Measurements from ENCODE around the gene CYP2D6. TPM values are rescaled to one million over a fixed set of nuclear protein-coding genes. Genes with fewer than 3 reads are reported as not detected.
A peak's percentile ranks its signal among the peaks of the same experiment; 100 is the strongest.
"Not testable (repeated sequence)": the region's sequence is repeated elsewhere in the genome, so short reads cannot be mapped to it uniquely, and the experiment has no call there.

The CYP2D6 gene
- total and polyA plus RNA-seq, 2 of the 8 experiments (the other 6 are each of a cell fraction or from before 2014, with no cell fraction given), result 0.93 to 1.7 TPM

- H2AFZ ChIP-seq (ENCODE audit: low read length); H3K4me2 ChIP-seq (ENCODE audit: insufficient read depth in 1 of 2, low read depth in 2 of 2, low read length in 2 of 2); H3K56ac ChIP-seq (replicated peaks; ENCODE audit: insufficient read length, low read depth, low read length); H2BK15ac ChIP-seq (ENCODE audit: low read length); H3K23me2 ChIP-seq (ENCODE audit: low read depth, low read length); H3K36me3 ChIP-seq (ENCODE audit: control insufficient read depth in 2 of 4, insufficient read depth in 4 of 4, low read length in 3 of 4); H4K20me1 ChIP-seq (replicated peaks in 1 of 2; ENCODE audit: control insufficient read depth in 1 of 2, insufficient read depth in 2 of 2, low read length in 2 of 2); H3K14ac ChIP-seq (ENCODE audit: insufficient read length); DNase-seq (ENCODE audit: low read depth in 1 of 2, low spot score in 2 of 2); H3K27me3 ChIP-seq (replicated peaks in 1 of 4; ENCODE audit: control insufficient read depth in 3 of 4, extremely low read depth in 1 of 4, insufficient read depth in 3 of 4, low read length in 3 of 4); H3K9ac ChIP-seq (replicated peaks in 1 of 4; ENCODE audit: extremely low read depth in 1 of 4, low read depth in 3 of 4, low read length in 3 of 4); H3K23ac ChIP-seq (ENCODE audit: insufficient read length); H3K79me2 ChIP-seq (ENCODE audit: control insufficient read depth in 1 of 2, insufficient read depth in 2 of 2, low read length in 2 of 2); H4K91ac ChIP-seq (replicated peaks; ENCODE audit: insufficient read length, low read length); H3K27ac ChIP-seq (ENCODE audit: low read depth, low read length); H2BK120ac ChIP-seq (replicated peaks; ENCODE audit: low read depth, low read length); H3K4me1 ChIP-seq (replicated peaks in 1 of 4; ENCODE audit: control insufficient read depth in 3 of 4, insufficient read depth in 4 of 4, low read length in 3 of 4); H3K18ac ChIP-seq (ENCODE audit: extremely low read depth, low read length); H4K8ac ChIP-seq (ENCODE audit: extremely low read depth, insufficient read depth, low read length); H3K9me3 ChIP-seq (ENCODE audit: insufficient read depth in 2 of 2, low read depth in 1 of 2, low read length in 1 of 2); H3K4me3 ChIP-seq (ENCODE audit: extremely low read depth in 1 of 4, insufficient read depth in 2 of 4, low read depth in 3 of 4, low read length in 4 of 4); H3K4ac ChIP-seq (replicated peaks; ENCODE audit: insufficient read length, low read depth, low read length); H4K5ac ChIP-seq (ENCODE audit: insufficient read length, low read depth, low read length); H2AK5ac ChIP-seq (ENCODE audit: low read depth, low read length); H2BK5ac ChIP-seq (ENCODE audit: low read depth, low read length); H2BK20ac ChIP-seq (ENCODE audit: low read length); H3K79me1 ChIP-seq (ENCODE audit: low read depth, low read length); H2BK12ac ChIP-seq (ENCODE audit: low read depth, low read length): not testable (repeated sequence)
- FAIRE-seq, result peak; percentile 39
- CTCF ChIA-PET (ENCODE audit: partially characterized antibody), result interaction anchor here (1.4 to 4.6 kb wide), 4 partner anchors 12 to 339 kb away, joined by 3 to 21 read pairs (median 8); no protein-coding TSS in a partner anchor
- 83% methylated on average over 6 of the region's 6 CpGs; no CpG with 5 or more reads in 1 of the 2 experiments for WGBS, 2 experiments (ENCODE audit: extremely low coverage in 1 of 2, insufficient coverage in 1 of 2, insufficient read length in 1 of 2, insufficient replicate concordance in 2 of 2, low coverage in 1 of 2, low lambda C conversion rate in 2 of 2, missing lambda C conversion rate in 1 of 2)
- peak; percentile 57; the same call in 1 of the 2 replicates for TF ChIP-seq SRF (IDR thresholded peaks at IDR 0.05; ENCODE audit: low read depth, low read length)
- POLR2A ChIA-PET (ENCODE audit: partially characterized antibody), result interaction anchor here (2.5 kb wide), 1 partner anchor 14 kb away, joined by 10 read pairs; the partner anchor contains the start of gene NDUFA6
Measured at GRCh38 chr22:42104332-42104860, 26.2 kb downstream of the CYP2D6 start.

All from H1 (cell line).